ENCODE data around the gene C6orf62. TPM values are rescaled to one million over a fixed set of nuclear protein-coding genes. Genes with fewer than 3 reads are reported as not detected.

The C6orf62 gene
- total RNA-seq, 2 experiments from 2014 or later, result 42.3 to 77.4 TPM

- peaks cover 29% of the 10 kb centered on the region for H3K79me2 ChIP-seq (ENCODE audit: insufficient read depth, low read depth, low read length)
- TSS peak; percentile 68 for BruUV-seq (replicated peaks)
- POLR2A ChIA-PET, result interaction anchor here (0.6 to 2.6 kb wide), 9 partner anchors 14 to 411 kb away, joined by 3 to 17 read pairs (median 4); partner anchors contain the start of gene KIAA0319
Observed at GRCh38 chr6:24666097-24666640, 52.8 kb downstream of the C6orf62 start.

DNA sequence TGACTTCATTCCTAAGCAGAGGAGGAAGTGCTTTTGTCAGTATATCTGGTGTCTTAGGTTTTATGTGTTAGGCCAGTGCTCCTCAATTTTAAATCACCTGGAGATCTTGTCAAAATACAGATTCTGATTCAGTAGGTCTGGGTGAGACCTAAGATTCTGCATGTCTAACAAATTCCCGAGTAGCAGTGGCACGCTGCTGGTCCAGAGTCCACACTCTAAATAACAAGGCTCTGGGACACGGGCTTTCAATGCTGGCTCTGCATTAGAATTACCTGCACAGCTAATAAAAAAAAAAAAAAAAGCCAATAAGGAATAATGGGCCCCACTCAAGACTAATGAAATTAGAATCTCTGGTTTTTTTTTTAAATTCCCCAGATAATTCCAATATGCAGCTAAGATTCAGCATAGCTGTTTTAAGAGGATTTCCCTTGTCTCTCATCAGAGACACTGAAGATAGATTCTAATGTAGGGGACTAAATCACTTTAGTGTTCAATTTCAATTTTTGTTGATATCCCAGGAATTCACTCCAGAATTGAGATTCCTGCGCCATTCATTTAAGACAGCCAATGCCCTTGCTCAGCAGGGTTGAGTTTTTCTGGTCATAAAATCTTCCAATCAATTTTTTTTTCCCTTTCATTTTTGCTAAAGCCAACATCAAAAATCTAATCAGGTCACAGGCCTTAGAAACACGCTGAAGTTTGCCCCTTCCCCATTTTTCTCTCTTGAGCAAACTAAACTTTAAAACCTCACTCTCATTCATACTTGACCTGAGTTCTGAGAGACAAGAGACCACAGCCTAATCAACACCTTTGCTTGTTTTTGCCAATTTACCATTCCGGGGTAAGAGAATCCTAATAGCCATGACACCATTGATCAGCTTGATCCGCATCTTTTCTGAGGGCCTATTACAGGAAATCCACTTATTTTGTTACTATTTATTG lies 54.6 kb downstream of the C6orf62 start:
- Histone ChIP-seq H3K36me3 (ENCODE audit: insufficient read depth, low read length) (peaks cover 52% of the 10 kb centered on the region), H3K27ac (ENCODE audit: low read depth, low read length, poor library complexity, severe bottlenecking) (no peak overlapping the region), H4K20me1 (ENCODE audit: insufficient read depth, low read length) (peaks cover 12% of the 10 kb centered on the region; the same call in 1 of the 2 replicates), H3K9me3 (ENCODE audit: low read length) (no peaks in the 10 kb centered on the region), H2AFZ (ENCODE audit: low read length) (no peak overlapping the region), H3K9me2 (ENCODE audit: insufficient read depth, low read length) (no peaks in the 10 kb centered on the region), H3K4me2 (ENCODE audit: low read length) (peak overlapping the region; percentile 89), H3K4me1 (ENCODE audit: insufficient read depth, low read length, poor library complexity, severe bottlenecking) (peaks cover 25% of the 10 kb centered on the region), H3K79me2 (ENCODE audit: insufficient read depth, low read depth, low read length) (peaks cover 29% of the 10 kb centered on the region), H3K4me3 (ENCODE audit: low read depth, low read length, poor library complexity, severe bottlenecking) (peak overlapping the region; percentile 98)
- intact Hi-C loops (cut with micrococcal nuclease; ENCODE audit: unreplicated experiment), result no loop called here
- DNase-seq (ENCODE audit: low spot score), result no peak
- TF ChIP-seq, protein P1, sequence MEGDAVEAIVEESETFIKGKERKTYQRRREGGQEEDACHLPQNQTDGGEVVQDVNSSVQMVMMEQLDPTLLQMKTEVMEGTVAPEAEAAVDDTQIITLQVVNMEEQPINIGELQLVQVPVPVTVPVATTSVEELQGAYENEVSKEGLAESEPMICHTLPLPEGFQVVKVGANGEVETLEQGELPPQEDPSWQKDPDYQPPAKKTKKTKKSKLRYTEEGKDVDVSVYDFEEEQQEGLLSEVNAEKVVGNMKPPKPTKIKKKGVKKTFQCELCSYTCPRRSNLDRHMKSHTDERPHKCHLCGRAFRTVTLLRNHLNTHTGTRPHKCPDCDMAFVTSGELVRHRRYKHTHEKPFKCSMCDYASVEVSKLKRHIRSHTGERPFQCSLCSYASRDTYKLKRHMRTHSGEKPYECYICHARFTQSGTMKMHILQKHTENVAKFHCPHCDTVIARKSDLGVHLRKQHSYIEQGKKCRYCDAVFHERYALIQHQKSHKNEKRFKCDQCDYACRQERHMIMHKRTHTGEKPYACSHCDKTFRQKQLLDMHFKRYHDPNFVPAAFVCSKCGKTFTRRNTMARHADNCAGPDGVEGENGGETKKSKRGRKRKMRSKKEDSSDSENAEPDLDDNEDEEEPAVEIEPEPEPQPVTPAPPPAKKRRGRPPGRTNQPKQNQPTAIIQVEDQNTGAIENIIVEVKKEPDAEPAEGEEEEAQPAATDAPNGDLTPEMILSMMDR (conservative IDR thresholded peaks at IDR 0.05; ENCODE audit: low read length), result no peak
- TF ChIP-seq EZH2phosphoT487 (IDR thresholded peaks at IDR 0.05; ENCODE audit: borderline replicate concordance, low read depth, low read length), result no peak
- ChIA-PET POLR2A (interaction anchor here (0.5 to 2.6 kb wide), 9 partner anchors 12 to 407 kb away, joined by 3 to 17 read pairs (median 4); partner anchors contain the start of gene KIAA0319), CTCF (ENCODE audit: unreplicated experiment) (interaction anchor here (1.1 kb wide), 1 partner anchor 18 kb away, joined by 3 read pairs; the partner anchor contains the start of gene KIAA0319)
- no TSS peak for BruUV-seq (replicated peaks)

More at GRCh38 chr6:24666097-24666640, 52.8 kb downstream of the C6orf62 start:
- CTCF ChIA-PET (ENCODE audit: unreplicated experiment), result interaction anchor here (0.9 kb wide), 1 partner anchor 119 kb away, joined by 3 read pairs; no protein-coding TSS in a partner anchor
- intact Hi-C loops (cut with micrococcal nuclease; ENCODE audit: unreplicated experiment), result loop anchor here (1.0 to 2.0 kb wide), 3 partner anchors 55 to 171 kb away; no protein-coding TSS in a partner anchor
- Histone ChIP-seq H3K36me3 (ENCODE audit: insufficient read depth, low read length) (peaks cover 44% of the 10 kb centered on the region), H3K4me3 (ENCODE audit: low read depth, low read length, poor library complexity, severe bottlenecking) (peak overlapping the region; percentile 98), H3K4me2 (ENCODE audit: low read length) (peak overlapping the region; percentile 89), H4K20me1 (ENCODE audit: insufficient read depth, low read length) (peaks cover 12% of the 10 kb centered on the region; the same call in 1 of the 2 replicates), H3K27ac (ENCODE audit: low read depth, low read length, poor library complexity, severe bottlenecking) (peak overlapping the region; percentile 82), H3K9me3 (ENCODE audit: low read length) (peaks cover 13% of the 10 kb centered on the region; the same call in 1 of the 2 replicates), H2AFZ (ENCODE audit: low read length) (peak overlapping the region; percentile 88), H3K4me1 (ENCODE audit: insufficient read depth, low read length, poor library complexity, severe bottlenecking) (peaks cover 25% of the 10 kb centered on the region), H3K9me2 (ENCODE audit: insufficient read depth, low read length) (no peaks in the 10 kb centered on the region)
- no peak for TF ChIP-seq EZH2phosphoT487 (IDR thresholded peaks at IDR 0.05; ENCODE audit: borderline replicate concordance, low read depth, low read length)
- TF ChIP-seq, protein P1 (conservative IDR thresholded peaks at IDR 0.05; ENCODE audit: low read length), result no peak
- DNase-seq (ENCODE audit: low spot score), result peak; percentile 59
